H1 (cell line): Measurements from ENCODE around the gene HSD17B4. TPM values are rescaled to one million over a fixed set of nuclear protein-coding genes. Genes with fewer than 3 reads are reported as not detected.

Experiments used
- CTCF ChIA-PET: fragments of 300-600 bp; sonication (Branson Sonifier 250); formaldehyde crosslinking; loops from one replicate; lab custom pipeline; 2021; ENCODE audit not compliant: partially characterized antibody; lab: Charles Lee
- POLR2A ChIA-PET: fragments of 300-600 bp; sonication (Branson Sonifier 250); formaldehyde crosslinking; loops from one replicate; lab custom pipeline; 2021; ENCODE audit warnings: inconsistent platforms; ENCODE audit not compliant: partially characterized antibody; lab: Charles Lee
- DNase-seq, 2 experiments: peaks; one replicate each; pipeline versions ENCODE4 v3.0.0 to v3.0.0-alpha.2; 2010 to 2022; ENCODE audit warnings: low spot score in 2 of 2, low read depth in 1 of 2, mixed read lengths in 1 of 2
- FAIRE-seq: peaks from 2 replicates; lab custom pipeline; 2011; peaks lifted over from hg19 to GRCh38; lab: Jason Lieb, UNC
- H2AFZ ChIP-seq: 2 replicates; pipeline ENCODE4 v1.8.1; 2012; ENCODE audit warnings: low read length, inconsistent platforms
- H2AK5ac ChIP-seq: 2 replicates; pipeline ENCODE4 v1.6.1; 2013; ENCODE audit warnings: low read depth, low read length
- H2BK120ac ChIP-seq: replicated peaks from 2 replicates; pipeline ENCODE3; 2013; ENCODE audit warnings: low read depth, low read length, inconsistent platforms
- H2BK12ac ChIP-seq: 2 replicates; pipeline ENCODE4 v1.6.1; 2013; ENCODE audit warnings: low read depth, low read length
- H2BK15ac ChIP-seq: 2 replicates; pipeline ENCODE4 v1.6.1; 2013; ENCODE audit warnings: low read length
- H2BK20ac ChIP-seq: 2 replicates; pipeline ENCODE4 v1.6.1; 2013; ENCODE audit warnings: low read length
- H2BK5ac ChIP-seq: 2 replicates; pipeline ENCODE4 v1.6.1; 2013; ENCODE audit warnings: low read depth, low read length
- H3K14ac ChIP-seq: 2 replicates; pipeline ENCODE4 v1.6.1; 2013; ENCODE audit warnings: inconsistent platforms; ENCODE audit not compliant: insufficient read length
- H3K18ac ChIP-seq: 2 replicates; pipeline ENCODE4 v1.6.1; 2013; ENCODE audit warnings: low read length; ENCODE audit errors: extremely low read depth
- H3K23ac ChIP-seq: 2 replicates; pipeline ENCODE4 v1.6.1; 2013; ENCODE audit warnings: inconsistent platforms; ENCODE audit not compliant: insufficient read length
- H3K23me2 ChIP-seq: 2 replicates; pipeline ENCODE4 v1.6.1; 2013; ENCODE audit warnings: low read depth, low read length
- H3K27ac ChIP-seq: 2 replicates; pipeline ENCODE4 v1.6.1; 2011; ENCODE audit warnings: low read depth, low read length, inconsistent platforms
- H3K27me3 ChIP-seq, 4 experiments: replicated peaks in 1 of 4; 1 replicate in 1 of 4; 2 replicates in 3 of 4; pipeline versions ENCODE4 v1.6.1 to v1.8.1; 2011 to 2013; ENCODE audit warnings: low read length in 3 of 4, mild to moderate bottlenecking in 3 of 4, inconsistent platforms in 2 of 4, mixed read lengths in 2 of 4, moderate library complexity in 1 of 4; ENCODE audit not compliant: control insufficient read depth in 3 of 4, insufficient read depth in 3 of 4; ENCODE audit errors: extremely low read depth in 1 of 4
- H3K36me3 ChIP-seq, 4 experiments: 2 replicates each; pipeline versions ENCODE4 v1.6.1 to v1.8.1; 2011 to 2013; ENCODE audit warnings: mild to moderate bottlenecking in 4 of 4, low read length in 3 of 4, moderate library complexity in 2 of 4, control low read depth in 1 of 4, inconsistent platforms in 1 of 4; ENCODE audit not compliant: insufficient read depth in 4 of 4, control insufficient read depth in 2 of 4
- H3K4ac ChIP-seq: replicated peaks from 2 replicates; pipeline ENCODE3; 2013; ENCODE audit warnings: low read length, low read depth, mixed read lengths, inconsistent platforms; ENCODE audit not compliant: insufficient read length
- H3K4me1 ChIP-seq, 4 experiments: replicated peaks in 1 of 4; 1 replicate in 1 of 4; 2 replicates in 3 of 4; pipeline versions ENCODE4 v1.6.1 to v1.8.1; 2011 to 2013; ENCODE audit warnings: low read length in 3 of 4, inconsistent platforms in 2 of 4, mixed read lengths in 1 of 4; ENCODE audit not compliant: insufficient read depth in 4 of 4, control insufficient read depth in 3 of 4
- H3K4me2 ChIP-seq, 2 experiments: 2 replicates each; pipeline versions ENCODE4 v1.6.1 to v1.8.1; 2011 to 2013; ENCODE audit warnings: low read depth in 2 of 2, low read length in 2 of 2, control low read depth in 1 of 2, inconsistent platforms in 1 of 2, mild to moderate bottlenecking in 1 of 2; ENCODE audit not compliant: insufficient read depth in 1 of 2
- H3K4me3 ChIP-seq, 4 experiments: fragments of 200-600, 300-600 bp in 1 of 4; sonication (generic), shearing (Covaris generic), sonication (Bioruptor Twin) in 1 of 4; 2 replicates each; pipeline versions ENCODE4 v1.5.1 to v1.8.1; 2011 to 2016; ENCODE audit warnings: low read length in 4 of 4, low read depth in 3 of 4, control low read depth in 2 of 4, inconsistent platforms in 2 of 4, mild to moderate bottlenecking in 2 of 4, mixed read lengths in 1 of 4, moderate library complexity in 1 of 4; ENCODE audit not compliant: insufficient read depth in 2 of 4; ENCODE audit errors: extremely low read depth in 1 of 4
- H3K56ac ChIP-seq: replicated peaks from 2 replicates; pipeline ENCODE3; 2013; ENCODE audit warnings: low read depth, mild to moderate bottlenecking, mixed read lengths, low read length, inconsistent platforms; ENCODE audit not compliant: insufficient read length
- H3K79me1 ChIP-seq: 2 replicates; pipeline ENCODE4 v1.6.1; 2013; ENCODE audit warnings: low read depth, low read length, control low read depth
- H3K79me2 ChIP-seq, 2 experiments: 2 replicates each; pipeline versions ENCODE4 v1.6.1 to v1.8.1; 2012 to 2013; ENCODE audit warnings: low read length in 2 of 2, mild to moderate bottlenecking in 2 of 2, inconsistent platforms in 1 of 2; ENCODE audit not compliant: insufficient read depth in 2 of 2, control insufficient read depth in 1 of 2
- H3K9ac ChIP-seq, 4 experiments: replicated peaks in 1 of 4; 1 replicate in 1 of 4; 2 replicates in 3 of 4; pipeline versions ENCODE4 v1.6.1 to v1.8.1; 2011 to 2013; ENCODE audit warnings: low read depth in 3 of 4, low read length in 3 of 4, control low read depth in 2 of 4, mild to moderate bottlenecking in 2 of 4, moderate library complexity in 2 of 4, inconsistent platforms in 1 of 4; ENCODE audit errors: extremely low read depth in 1 of 4
- H3K9me3 ChIP-seq, 2 experiments: 2 replicates each; pipeline versions ENCODE4 v1.6.1 to v1.8.1; 2012 to 2013; ENCODE audit warnings: mild to moderate bottlenecking in 2 of 2, moderate library complexity in 2 of 2, control low read depth in 1 of 2, inconsistent platforms in 1 of 2, low read depth in 1 of 2, low read length in 1 of 2, mixed read lengths in 1 of 2; ENCODE audit not compliant: insufficient read depth in 2 of 2
- H4K20me1 ChIP-seq, 2 experiments: replicated peaks in 1 of 2; 2 replicates each; pipeline versions ENCODE3 to v1.8.1; 2011 to 2013; ENCODE audit warnings: inconsistent platforms in 2 of 2, low read length in 2 of 2, mild to moderate bottlenecking in 1 of 2; ENCODE audit not compliant: insufficient read depth in 2 of 2, control insufficient read depth in 1 of 2
- H4K5ac ChIP-seq: 2 replicates; pipeline ENCODE4 v1.6.1; 2013; ENCODE audit warnings: low read length, low read depth, mixed read lengths, inconsistent platforms; ENCODE audit not compliant: insufficient read length
- H4K8ac ChIP-seq: 2 replicates; pipeline ENCODE4 v1.8.0; 2013; ENCODE audit warnings: mild to moderate bottlenecking, moderate library complexity, low read length, inconsistent platforms; ENCODE audit not compliant: insufficient read depth; ENCODE audit errors: extremely low read depth
- H4K91ac ChIP-seq: replicated peaks from 2 replicates; pipeline ENCODE3; 2013; ENCODE audit warnings: low read length, mixed read lengths, inconsistent platforms; ENCODE audit not compliant: insufficient read length
- TAF7 ChIP-seq: optimal IDR thresholded peaks from 2 replicates; pipeline ENCODE3; 2011; ENCODE audit warnings: low read depth, mild to moderate bottlenecking, inconsistent platforms, low read length, moderate library complexity, borderline replicate concordance
- WGBS, 2 experiments: shearing (Covaris generic) in 1 of 2; methylation state at CpG; one replicate each; pipeline versions ENCODE4 v1.1.6 to v1.1.7; 2013 to 2015; ENCODE audit warnings: low lambda C conversion rate in 2 of 2, mixed read lengths in 2 of 2, inconsistent platforms in 1 of 2, low coverage in 1 of 2, missing lambda C conversion rate in 1 of 2; ENCODE audit not compliant: insufficient replicate concordance in 2 of 2, insufficient coverage in 1 of 2, insufficient read length in 1 of 2; ENCODE audit errors: extremely low coverage in 1 of 2, missing lambda C conversion rate in 1 of 2; 5-methylcytosine and 5-hydroxymethylcytosine counted together
- polyA plus RNA-seq, 7 experiments: library from polyadenylated mRNA; depleted of rRNA in 3 of 7; stranded (reverse) in 5 of 7; unstranded in 2 of 7; fragments of >200 nt in 5 of 7; fragments of 200-250 nt in 2 of 7; gene quantifications; 1 replicate in 5 of 7; 2 replicates in 1 of 7; 4 replicates in 1 of 7; pipeline versions ENCODE4 v1.2.1 to v1.2.3, GENCODE V29; 2011 to 2013; ENCODE audit warnings: missing spikeins in 2 of 7, mixed read lengths in 2 of 7
- total RNA-seq: library from RNA; stranded (reverse); fragmentation: NEBNext Ultra II Directional; extraction: Animal tissue kit (Norgen Biotek cat#: 25700); gene quantifications from 2 replicates; pipeline ENCODE4 v1.2.1, GENCODE V29; 2021

Gene HSD17B4
- total and polyA plus RNA-seq, 2 of the 8 experiments (the other 6 are each of a cell fraction or from before 2014, with no cell fraction given): 305 to 369 TPM

DNA sequence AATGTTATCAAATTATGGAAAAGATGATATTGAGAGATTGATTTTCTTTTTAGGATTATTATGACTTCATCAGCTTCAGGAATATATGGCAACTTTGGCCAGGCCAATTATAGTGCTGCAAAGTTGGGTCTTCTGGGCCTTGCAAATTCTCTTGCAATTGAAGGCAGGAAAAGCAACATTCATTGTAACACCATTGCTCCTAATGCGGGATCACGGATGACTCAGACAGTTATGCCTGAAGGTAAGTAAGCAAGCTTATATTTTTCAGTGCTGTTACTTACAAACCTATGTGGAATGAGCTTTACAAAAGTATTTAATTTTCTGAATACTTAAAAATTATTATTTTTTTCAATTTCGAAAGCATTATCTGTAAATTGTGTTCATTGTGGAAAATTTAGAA, 26.5 kb downstream of the HSD17B4 start:
- FAIRE-seq: no peak
- CTCF ChIA-PET: interaction anchor here (0.7 to 1.3 kb wide), 4 partner anchors 8 to 986 kb away, joined by 3 to 4 read pairs (median 3); partner anchors contain the start of gene HSD17B4

More for the DNA sequence above, 26.5 kb downstream of the HSD17B4 start:
- H3K56ac ChIP-seq: no peak overlapping the region
- no peaks in the 10 kb centered on the region for H3K9me3 ChIP-seq
- H2AK5ac ChIP-seq: no peak overlapping the region
- no peak overlapping the region for H3K18ac ChIP-seq
- H3K79me2 ChIP-seq: peaks cover 0 to 26% of the 10 kb centered on the region in 2 experiments; a peak in 2 of 4 replicates
- no peak overlapping the region for H2BK15ac ChIP-seq
- H3K4me3 ChIP-seq: no peak overlapping the region
- no peaks in the 10 kb centered on the region for H3K23me2 ChIP-seq
- H4K8ac ChIP-seq: no peak overlapping the region
- TF ChIP-seq TAF7: no peak
- H2BK20ac ChIP-seq: no peak overlapping the region
- H3K23ac ChIP-seq: no peak overlapping the region
- no peak overlapping the region for H2BK12ac ChIP-seq
- H3K14ac ChIP-seq: no peak overlapping the region
- H4K91ac ChIP-seq: peak overlapping the region; percentile 67
- H3K4me2 ChIP-seq: no peak overlapping the region
- H3K27ac ChIP-seq: no peak overlapping the region
- no peak overlapping the region for H2BK5ac ChIP-seq
- H2BK120ac ChIP-seq: no peak overlapping the region
- 71% methylated on average over 3 of the region's 3 CpGs; no CpG with 5 or more reads in 1 of the 2 experiments for WGBS, 2 experiments
- no peaks in the 10 kb centered on the region for H3K79me1 ChIP-seq
- H4K20me1 ChIP-seq: no peaks in the 10 kb centered on the region
- H4K5ac ChIP-seq: no peak overlapping the region
- H3K36me3 ChIP-seq: peaks cover 0 to 42% (median 5%) of the 10 kb centered on the region in 4 experiments; a peak in 4 of 8 replicates
- H3K27me3 ChIP-seq: no peaks in the 10 kb centered on the region
- no peak overlapping the region for H2AFZ ChIP-seq
- peaks cover 0 to 28% (median 4%) of the 10 kb centered on the region in 4 experiments; a peak in 5 of 7 replicates for H3K4me1 ChIP-seq
- no peak for DNase-seq
- POLR2A ChIA-PET: interaction anchor here (0.7 kb wide), 1 partner anchor 73 kb away, joined by 3 read pairs; no protein-coding TSS in a partner anchor
- no peak overlapping the region for H3K4ac ChIP-seq
- H3K9ac ChIP-seq: no peak overlapping the region
